Nephron progenitor cell (in vitro differentiated cells): Measurements from ENCODE around the gene SKA3.

ENCODE experiments used
- DNase-seq: peaks from one replicate; pipeline ENCODE4 v3.0.0; 2021
- H3K27ac Mint-ChIP-seq: 2 replicates; pipeline ENCODE4 v1.8.0; 2021; ENCODE audit warnings: mild to moderate bottlenecking, moderate library complexity, mixed read lengths
- H3K27me3 Mint-ChIP-seq: 2 replicates; pipeline ENCODE4 v1.8.0; 2021; ENCODE audit warnings: mild to moderate bottlenecking, low read depth, mixed read lengths; ENCODE audit not compliant: poor library complexity
- H3K36me3 Mint-ChIP-seq: 2 replicates; pipeline ENCODE4 v1.8.0; 2021; ENCODE audit warnings: low read depth, mixed read lengths
- H3K4me1 Mint-ChIP-seq: 2 replicates; pipeline ENCODE4 v1.8.0; 2021; ENCODE audit warnings: mixed read lengths
- H3K4me3 Mint-ChIP-seq: 2 replicates; pipeline ENCODE4 v1.8.0; 2021; ENCODE audit warnings: mild to moderate bottlenecking, moderate library complexity, mixed read lengths
- H3K9me3 Mint-ChIP-seq: 2 replicates; pipeline ENCODE4 v1.8.0; 2021; ENCODE audit warnings: mild to moderate bottlenecking, moderate library complexity, mixed read lengths
- CTCF ChIP-seq: fragments of 200-600 bp; sonication (generic); IDR thresholded peaks from 2 replicates; pipeline ENCODE4 v1.5.0; 2021; ENCODE audit warnings: antibody characterized with exemption

Gene SKA3

GRCh38 chr13:21152251-21152899 lies 24.0 kb downstream of the SKA3 start:
- Mint-ChIP-seq H3K9me3 (no peaks in the 10 kb centered on the region), H3K27ac (peak overlapping the region; percentile 82), H3K4me3 (no peak overlapping the region), H3K27me3 (no peaks in the 10 kb centered on the region), H3K36me3 (peaks cover 41% of the 10 kb centered on the region), H3K4me1 (peaks cover 25% of the 10 kb centered on the region)
- no peak for TF ChIP-seq CTCF
- no peak for DNase-seq

- Mint-ChIP-seq H3K36me3 (peaks cover 42% of the 10 kb centered on the region), H3K9me3 (no peaks in the 10 kb centered on the region), H3K4me1 (peaks cover 25% of the 10 kb centered on the region), H3K27me3 (no peaks in the 10 kb centered on the region), H3K4me3 (no peak overlapping the region), H3K27ac (no peak overlapping the region)
- TF ChIP-seq CTCF, result no peak
- DNase-seq, result no peak
Observed at GRCh38 chr13:21150013-21150412, 26.3 kb downstream of the SKA3 start.

DNA sequence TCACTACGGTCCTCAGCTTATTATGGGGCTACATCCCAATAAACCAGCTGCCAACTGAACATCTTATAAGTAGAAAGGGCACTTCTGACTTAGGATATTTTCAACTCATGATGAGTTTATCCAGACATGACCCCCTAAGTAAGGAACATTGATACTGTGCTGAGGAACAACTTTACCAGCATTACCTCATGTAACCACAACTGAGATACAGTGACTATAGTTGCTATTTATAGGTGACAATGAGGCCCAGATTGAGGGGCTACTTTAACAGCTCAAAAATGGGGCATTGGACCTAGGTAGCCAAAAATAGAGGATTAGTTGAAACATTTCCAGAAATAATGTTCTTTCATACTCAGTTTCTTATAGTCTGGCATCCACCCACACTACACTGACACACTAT lies 26.8 kb downstream of the SKA3 start:
- Mint-ChIP-seq H3K9me3 (no peaks in the 10 kb centered on the region), H3K27me3 (no peaks in the 10 kb centered on the region), H3K4me1 (peaks cover 25% of the 10 kb centered on the region), H3K36me3 (peaks cover 41% of the 10 kb centered on the region), H3K4me3 (no peak overlapping the region), H3K27ac (no peak overlapping the region)
- TF ChIP-seq CTCF, result no peak
- no peak for DNase-seq

- TF ChIP-seq CTCF, result no peak
- DNase-seq, result no peak
- H3K36me3 Mint-ChIP-seq, result peaks cover 38% of the 10 kb centered on the region
- peaks cover 27% of the 10 kb centered on the region for H3K4me1 Mint-ChIP-seq
- peak overlapping the region; percentile 17 for H3K27ac Mint-ChIP-seq
- H3K9me3 Mint-ChIP-seq, result no peaks in the 10 kb centered on the region
- no peaks in the 10 kb centered on the region for H3K27me3 Mint-ChIP-seq
- H3K4me3 Mint-ChIP-seq, result no peak overlapping the region
Observed at GRCh38 chr13:21148557-21149258, 27.6 kb downstream of the SKA3 start.

DNA sequence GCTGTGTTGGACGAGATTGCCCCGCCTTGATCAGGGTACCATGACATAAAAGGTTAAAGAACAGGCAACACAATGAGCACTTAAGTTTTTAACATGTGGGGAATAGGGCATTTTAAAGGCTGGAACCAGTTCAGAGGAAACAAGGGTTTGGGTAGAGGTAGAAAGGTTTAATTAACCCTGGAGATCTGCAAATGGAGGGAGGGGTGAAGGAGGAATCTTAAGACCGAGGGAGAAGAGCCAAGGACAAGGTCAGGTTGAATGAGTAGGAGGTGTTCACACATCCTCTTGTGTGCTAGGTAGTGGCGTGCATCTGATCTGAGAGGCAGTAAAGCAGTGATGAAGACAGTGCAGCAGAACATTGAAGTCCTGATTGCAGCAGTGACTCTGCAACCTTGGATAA lies 28.5 kb downstream of the SKA3 start:
- Mint-ChIP-seq H3K27ac (peak overlapping the region; percentile 81), H3K27me3 (no peaks in the 10 kb centered on the region), H3K36me3 (peaks cover 42% of the 10 kb centered on the region), H3K4me3 (no peak overlapping the region), H3K4me1 (peaks cover 29% of the 10 kb centered on the region), H3K9me3 (no peaks in the 10 kb centered on the region)
- TF ChIP-seq CTCF, result no peak
- DNase-seq, result no peak

GRCh38 chr13:21142766-21143165 lies 33.6 kb downstream of the SKA3 start:
- Mint-ChIP-seq H3K4me1 (peaks cover 36% of the 10 kb centered on the region), H3K9me3 (no peaks in the 10 kb centered on the region), H3K27me3 (peaks cover 7% of the 10 kb centered on the region), H3K4me3 (peak overlapping the region; percentile 79), H3K36me3 (peaks cover 48% of the 10 kb centered on the region), H3K27ac (peak overlapping the region; percentile 82)
- DNase-seq, result no peak
- no peak for TF ChIP-seq CTCF
